ENCODE data around the gene TM6SF1. TPM values are rescaled to one million over a fixed set of nuclear protein-coding genes. Genes with fewer than 3 reads are reported as not detected.

The TM6SF1 gene
- 1 to 10 TPM; 2.6 to 9.4 (median 4.7) TPM for total RNA-seq
- polyA plus RNA-seq: 1 to 10 TPM; 2.7 to 5.6 TPM
- long read RNA-seq, donor 1, transcript TM6SF1-202 (10 exons, 2,074 nt): major isoform, 6 of 8 reads
- long read RNA-seq, donor 1, partial matches to known transcripts: 0 of 8 reads
- long read RNA-seq, donor 1, other reads (novel, unspliced or antisense): 1 of 8 reads
- long read RNA-seq, donor 2, partial matches to known transcripts: 2 of 10 reads
- long read RNA-seq, donor 2, other reads (novel, unspliced or antisense): 5 of 10 reads
- long read RNA-seq, donor 3, partial matches to known transcripts: 0 of 6 reads
- long read RNA-seq, donor 3, other reads (novel, unspliced or antisense): 2 of 6 reads

- H3K27me3 ChIP-seq: peaks cover 0 to 18% (median 0%) of the 10 kb centered on the region in 9 donors
- H3K9me3 ChIP-seq: no peaks in the 10 kb centered on the region
- H3K4me1 ChIP-seq: peaks cover 3 to 40% (median 14%) of the 10 kb centered on the region in 12 donors
- peak within 1 kb of the TSS; percentile 57 to 82 (median 63) for H3K4me3 ChIP-seq
- no peak for TF ChIP-seq POLR2A (IDR thresholded peaks at IDR 0.05)
- TF ChIP-seq, protein P1, sequence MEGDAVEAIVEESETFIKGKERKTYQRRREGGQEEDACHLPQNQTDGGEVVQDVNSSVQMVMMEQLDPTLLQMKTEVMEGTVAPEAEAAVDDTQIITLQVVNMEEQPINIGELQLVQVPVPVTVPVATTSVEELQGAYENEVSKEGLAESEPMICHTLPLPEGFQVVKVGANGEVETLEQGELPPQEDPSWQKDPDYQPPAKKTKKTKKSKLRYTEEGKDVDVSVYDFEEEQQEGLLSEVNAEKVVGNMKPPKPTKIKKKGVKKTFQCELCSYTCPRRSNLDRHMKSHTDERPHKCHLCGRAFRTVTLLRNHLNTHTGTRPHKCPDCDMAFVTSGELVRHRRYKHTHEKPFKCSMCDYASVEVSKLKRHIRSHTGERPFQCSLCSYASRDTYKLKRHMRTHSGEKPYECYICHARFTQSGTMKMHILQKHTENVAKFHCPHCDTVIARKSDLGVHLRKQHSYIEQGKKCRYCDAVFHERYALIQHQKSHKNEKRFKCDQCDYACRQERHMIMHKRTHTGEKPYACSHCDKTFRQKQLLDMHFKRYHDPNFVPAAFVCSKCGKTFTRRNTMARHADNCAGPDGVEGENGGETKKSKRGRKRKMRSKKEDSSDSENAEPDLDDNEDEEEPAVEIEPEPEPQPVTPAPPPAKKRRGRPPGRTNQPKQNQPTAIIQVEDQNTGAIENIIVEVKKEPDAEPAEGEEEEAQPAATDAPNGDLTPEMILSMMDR (IDR thresholded peaks at IDR 0.05): peak in 2 of 12 donors; percentile 13
- peak within 1 kb of the TSS; percentile 59 to 90 (median 74) for H3K27ac ChIP-seq
- DNase-seq (peak in 4 of 5 donors; percentile 28 to 71 (median 36)), ATAC-seq (peak in 2 of 4 donors; percentile 47 to 51)
- 1 to 4% (median 1%) methylated on average over 20 to 97 of the region's 97 CpGs for WGBS, 4 donors
- intact Hi-C loops (cut with DNase I): loop anchor here in 5 of 10 donors (2.0 to 10.0 kb wide), 5 partner anchors 40 to 100 kb away; partner anchors contain the start of genes BTBD1 (in 2 of the 5), HDGFL3 (in 2 of the 5) and C15orf40 (in 1 of the 5)
- H3K36me3 ChIP-seq: no peaks in the 10 kb centered on the region
Measured at GRCh38 chr15:83106994-83107840, at the start of gene TM6SF1. Gene TM6SF1, plus strand, starts transcription at chr15:83107645. Its CDS starts 36 bp downstream, at chr15:83107681.

GRCh38 chr15:83057696-83058376 lies 49.6 kb upstream of the TM6SF1 start:
- intact Hi-C loops (cut with DNase I): no loop called here
- Histone ChIP-seq H3K9me3 (no peaks in the 10 kb centered on the region), H3K27ac (peak overlapping the region in 8 of 12 donors; percentile 12 to 59 (median 34)), H3K36me3 (peaks cover 0 to 49% (median 33%) of the 10 kb centered on the region in 9 donors), H3K4me3 (peak overlapping the region in 1 of 12 donors; percentile 11), H3K4me1 (peaks cover 0 to 51% (median 36%) of the 10 kb centered on the region in 12 donors), H3K27me3 (no peaks in the 10 kb centered on the region)
- WGBS, 4 donors: 34 to 36% (median 34%) methylated on average over 7 of the region's 7 CpGs
- ATAC-seq (peak; percentile 68 to 87 (median 74)), DNase-seq (peak in 4 of 5 donors; percentile 30 to 44 (median 39))
- no peak for TF ChIP-seq POLR2A (IDR thresholded peaks at IDR 0.05)
- TF ChIP-seq, protein P1 (IDR thresholded peaks at IDR 0.05): no peak

GRCh38 chr15:83061680-83062079 lies 45.8 kb upstream of the TM6SF1 start:
- 29 to 47% (median 40%) methylated on average over 2 of the region's 2 CpGs for WGBS, 4 donors
- DNase-seq (no peak), ATAC-seq (no peak)
- Histone ChIP-seq H3K9me3 (no peaks in the 10 kb centered on the region), H3K4me3 (no peak overlapping the region), H3K36me3 (peaks cover 0 to 13% (median 0%) of the 10 kb centered on the region in 9 donors), H3K27ac (no peak overlapping the region), H3K4me1 (peaks cover 0 to 81% (median 65%) of the 10 kb centered on the region in 12 donors), H3K27me3 (no peaks in the 10 kb centered on the region)
- TF ChIP-seq, protein P1 (IDR thresholded peaks at IDR 0.05): no peak
- TF ChIP-seq POLR2A (IDR thresholded peaks at IDR 0.05): no peak
- intact Hi-C loops (cut with DNase I): loop anchor here in 5 of 10 donors (10.0 kb wide), 2 partner anchors 47 to 143 kb away; partner anchors contain the start of genes C15orf40 (in 4 of the 5) and HDGFL3 (in 1 of the 5)

All from heart left ventricle (tissue), 16 donors.